ENCODE results near the gene FAM118B.
A peak's percentile ranks its signal among the peaks of the same experiment; 100 is the strongest.

FAM118B gene

GRCh38 chr11:126212089-126212660, 593 bp downstream of the FAM118B start:
- no peaks in the 10 kb centered on the region for H3K9me2 ChIP-seq (replicated peaks; ENCODE audit: insufficient read depth, low read length)
- H4K20me1 ChIP-seq (ENCODE audit: low read depth, low read length) = no peaks in the 10 kb centered on the region
- peaks cover 21% of the 10 kb centered on the region for H3K79me2 ChIP-seq (ENCODE audit: insufficient read depth, low read length)
- no peaks in the 10 kb centered on the region for H3K9me3 ChIP-seq (ENCODE audit: insufficient read depth, low read length)
- H3K27me3 ChIP-seq (ENCODE audit: low read length) = no peaks in the 10 kb centered on the region
- no peaks in the 10 kb centered on the region for H3F3A ChIP-seq (ENCODE audit: insufficient read depth)
- TF ChIP-seq EZH2phosphoT487 (conservative IDR thresholded peaks at IDR 0.05; ENCODE audit: low read length) = no peak
- TF ChIP-seq CTCF (IDR thresholded peaks at IDR 0.05; ENCODE audit: insufficient read depth, low read length, poor library complexity, severe bottlenecking) = no peak
- no peaks in the 10 kb centered on the region for H3K36me3 ChIP-seq (ENCODE audit: low read length)
- H3K9ac ChIP-seq (ENCODE audit: low read length) = peak overlapping the region; percentile 74
- peak overlapping the region; percentile 83 for H3K4me2 ChIP-seq (ENCODE audit: low read depth, low read length, poor library complexity, severe bottlenecking)
- H3K4me3 ChIP-seq (ENCODE audit: insufficient read depth, low read length, poor library complexity, severe bottlenecking) = peak overlapping the region; percentile 82
- peak overlapping the region; percentile 15 for H2AFZ ChIP-seq (ENCODE audit: low read depth, low read length, severe bottlenecking)
- H3K27ac ChIP-seq (ENCODE audit: low read depth, low read length) = no peak overlapping the region

GRCh38 chr11:126214441-126214840, 2.9 kb downstream of the FAM118B start:
- no peak overlapping the region for H3K27ac ChIP-seq (ENCODE audit: low read depth, low read length)
- H3K9me2 ChIP-seq (replicated peaks; ENCODE audit: insufficient read depth, low read length) = no peaks in the 10 kb centered on the region
- no peak overlapping the region for H3K9ac ChIP-seq (ENCODE audit: low read length)
- no peaks in the 10 kb centered on the region for H3K36me3 ChIP-seq (ENCODE audit: low read length)
- H3K27me3 ChIP-seq (ENCODE audit: low read length) = no peaks in the 10 kb centered on the region
- no peak overlapping the region for H3K4me2 ChIP-seq (ENCODE audit: low read depth, low read length, poor library complexity, severe bottlenecking)
- H3K4me3 ChIP-seq (ENCODE audit: insufficient read depth, low read length, poor library complexity, severe bottlenecking) = no peak overlapping the region
- peaks cover 30% of the 10 kb centered on the region for H3K79me2 ChIP-seq (ENCODE audit: insufficient read depth, low read length)
- TF ChIP-seq CTCF (IDR thresholded peaks at IDR 0.05; ENCODE audit: insufficient read depth, low read length, poor library complexity, severe bottlenecking) (no peak), EZH2phosphoT487 (conservative IDR thresholded peaks at IDR 0.05; ENCODE audit: low read length) (no peak)
- no peaks in the 10 kb centered on the region for H3F3A ChIP-seq (ENCODE audit: insufficient read depth)
- no peaks in the 10 kb centered on the region for H4K20me1 ChIP-seq (ENCODE audit: low read depth, low read length)
- H3K9me3 ChIP-seq (ENCODE audit: insufficient read depth, low read length) = no peaks in the 10 kb centered on the region
- no peak overlapping the region for H2AFZ ChIP-seq (ENCODE audit: low read depth, low read length, severe bottlenecking)

GRCh38 chr11:126214841-126215240, 3.3 kb downstream of the FAM118B start:
- no peak overlapping the region for H2AFZ ChIP-seq (ENCODE audit: low read depth, low read length, severe bottlenecking)
- H4K20me1 ChIP-seq (ENCODE audit: low read depth, low read length) = no peaks in the 10 kb centered on the region
- no peak overlapping the region for H3K4me3 ChIP-seq (ENCODE audit: insufficient read depth, low read length, poor library complexity, severe bottlenecking)
- no peaks in the 10 kb centered on the region for H3K9me2 ChIP-seq (replicated peaks; ENCODE audit: insufficient read depth, low read length)
- TF ChIP-seq EZH2phosphoT487 (conservative IDR thresholded peaks at IDR 0.05; ENCODE audit: low read length) (no peak), CTCF (IDR thresholded peaks at IDR 0.05; ENCODE audit: insufficient read depth, low read length, poor library complexity, severe bottlenecking) (no peak)
- H3K36me3 ChIP-seq (ENCODE audit: low read length) = no peaks in the 10 kb centered on the region
- peaks cover 30% of the 10 kb centered on the region for H3K79me2 ChIP-seq (ENCODE audit: insufficient read depth, low read length)
- H3K27me3 ChIP-seq (ENCODE audit: low read length) = no peaks in the 10 kb centered on the region
- no peak overlapping the region for H3K9ac ChIP-seq (ENCODE audit: low read length)
- no peak overlapping the region for H3K4me2 ChIP-seq (ENCODE audit: low read depth, low read length, poor library complexity, severe bottlenecking)
- H3F3A ChIP-seq (ENCODE audit: insufficient read depth) = no peaks in the 10 kb centered on the region
- H3K9me3 ChIP-seq (ENCODE audit: insufficient read depth, low read length) = no peaks in the 10 kb centered on the region
- no peak overlapping the region for H3K27ac ChIP-seq (ENCODE audit: low read depth, low read length)

All from SU-DHL-6 (cell line).